EL (cell line): ENCODE data around the gene SCIMP.
"Not testable (repeated sequence)": the region's sequence is repeated elsewhere in the genome, so short reads cannot be mapped to it uniquely, and the experiment has no call there.

ENCODE experiments used
- DNase-seq: peaks from one replicate; pipeline ENCODE4 v3.0.0-alpha.2; 2016

The SCIMP gene

DNA sequence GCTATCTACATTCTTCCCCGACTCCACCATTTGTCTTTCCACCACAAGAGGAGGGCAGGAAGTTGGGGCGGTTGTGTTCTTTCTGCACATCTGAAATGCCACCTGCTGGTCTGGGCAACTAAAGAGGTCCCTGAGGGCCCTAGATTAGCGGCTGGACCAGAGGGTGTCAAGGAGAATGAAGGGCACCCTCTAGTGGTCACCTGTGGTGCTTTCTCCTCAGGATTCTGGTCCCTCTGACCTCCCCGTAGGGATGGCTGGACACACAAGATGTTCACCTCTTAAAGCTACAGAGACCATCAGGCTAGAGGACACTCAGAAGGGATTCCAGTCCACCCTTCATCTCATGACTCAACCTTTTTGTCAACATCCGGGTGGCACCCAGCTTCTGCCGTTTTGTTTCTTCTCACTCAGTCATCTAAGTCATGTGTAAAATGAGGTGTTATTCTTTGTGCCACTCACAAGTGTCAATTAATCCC lies 2.9 kb upstream of the SCIMP start:
- peak; percentile 72 for DNase-seq

DNA sequence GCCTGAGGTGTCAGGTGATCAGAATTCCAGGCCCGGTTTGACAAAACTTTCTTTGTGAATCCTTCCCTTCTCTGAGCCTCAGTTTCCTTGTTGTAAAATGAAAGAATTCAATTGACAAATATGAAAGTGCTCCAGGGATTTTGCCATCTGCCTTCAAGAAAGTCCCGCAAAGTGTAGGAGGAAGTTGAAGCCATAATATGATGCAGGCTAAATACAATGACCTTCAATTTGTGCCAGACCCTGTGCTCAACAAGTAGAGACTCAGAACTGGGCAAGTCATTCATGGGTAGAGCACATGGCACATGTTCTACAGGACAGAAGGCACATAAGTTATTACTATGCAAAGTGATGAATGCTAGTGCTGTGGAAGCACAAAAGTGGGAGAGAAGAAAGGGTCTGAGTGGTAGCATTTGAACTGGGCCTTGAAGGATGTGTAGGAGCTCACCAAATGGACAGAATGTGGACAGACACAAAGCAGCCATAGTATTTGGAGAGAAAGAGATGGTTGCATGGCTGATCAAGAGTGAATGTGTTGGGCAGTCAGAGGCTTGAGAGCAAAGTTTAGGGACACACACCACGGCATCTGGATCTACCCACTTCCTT lies 2.4 kb upstream of the SCIMP start:
- no peak for DNase-seq

DNA sequence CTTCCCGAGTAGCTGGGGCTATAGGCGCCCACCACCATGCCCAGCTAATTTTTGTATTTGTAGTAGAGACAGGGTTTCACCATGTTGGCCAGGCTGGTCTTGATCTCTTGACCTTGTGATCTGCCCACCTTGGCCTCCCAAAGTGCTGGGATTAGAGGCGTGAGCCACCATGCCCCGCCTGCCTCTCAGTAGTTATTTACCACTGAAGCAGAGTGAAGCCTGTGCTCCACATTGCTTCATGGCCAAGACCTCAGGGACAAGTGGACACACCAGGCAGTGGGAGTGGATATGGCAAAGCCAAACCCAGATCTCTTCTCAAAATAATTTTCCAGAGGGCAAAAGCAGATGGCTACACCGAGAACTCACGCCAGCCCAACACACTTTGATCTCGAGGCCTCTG lies 1.2 kb downstream of the SCIMP start:
- not testable (repeated sequence) for DNase-seq

DNA sequence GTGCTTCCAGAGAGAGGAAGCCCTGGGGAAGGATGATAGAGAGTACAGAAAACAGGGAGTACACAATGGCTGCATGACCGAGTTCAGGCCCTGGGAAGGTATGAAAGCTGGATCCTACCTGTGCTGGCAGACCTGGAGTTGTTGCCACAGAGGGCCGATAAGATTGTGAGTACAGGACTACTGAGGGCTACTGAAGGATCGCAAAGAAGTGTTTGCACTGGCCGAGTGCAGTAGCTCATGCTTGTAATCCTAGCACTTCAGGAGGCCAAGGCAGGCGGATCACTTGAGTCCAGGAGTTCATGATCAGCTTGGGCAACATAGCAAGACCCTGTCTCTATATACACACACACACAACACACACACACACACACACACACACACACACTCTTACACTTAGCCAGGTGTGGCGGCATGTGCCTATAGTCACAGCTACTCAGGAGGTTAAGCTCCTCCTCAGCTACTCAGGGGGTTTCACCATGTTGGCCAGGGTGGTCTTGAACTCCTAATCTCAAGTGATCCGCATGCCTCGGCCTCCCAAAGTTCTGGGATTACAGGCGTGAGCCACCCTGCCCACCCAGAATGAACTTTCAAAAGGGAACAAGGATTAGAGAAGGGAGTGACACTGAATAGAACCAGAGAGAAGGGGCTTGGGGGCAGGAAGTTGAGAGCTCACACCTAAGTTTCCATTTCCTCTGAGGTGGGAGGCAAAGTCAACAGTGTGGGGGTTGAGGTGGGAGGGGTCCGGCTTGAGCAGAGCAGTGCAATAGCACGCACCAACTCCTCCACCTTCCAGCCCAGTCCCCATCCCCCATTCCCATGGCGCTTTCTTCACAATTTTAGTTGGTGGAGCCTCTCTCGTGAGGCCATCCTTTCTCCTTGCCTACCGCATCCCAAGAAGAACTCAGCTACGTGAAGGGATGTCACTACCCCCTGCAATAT lies 7.5 kb downstream of the SCIMP start:
- DNase-seq: no peak

DNA sequence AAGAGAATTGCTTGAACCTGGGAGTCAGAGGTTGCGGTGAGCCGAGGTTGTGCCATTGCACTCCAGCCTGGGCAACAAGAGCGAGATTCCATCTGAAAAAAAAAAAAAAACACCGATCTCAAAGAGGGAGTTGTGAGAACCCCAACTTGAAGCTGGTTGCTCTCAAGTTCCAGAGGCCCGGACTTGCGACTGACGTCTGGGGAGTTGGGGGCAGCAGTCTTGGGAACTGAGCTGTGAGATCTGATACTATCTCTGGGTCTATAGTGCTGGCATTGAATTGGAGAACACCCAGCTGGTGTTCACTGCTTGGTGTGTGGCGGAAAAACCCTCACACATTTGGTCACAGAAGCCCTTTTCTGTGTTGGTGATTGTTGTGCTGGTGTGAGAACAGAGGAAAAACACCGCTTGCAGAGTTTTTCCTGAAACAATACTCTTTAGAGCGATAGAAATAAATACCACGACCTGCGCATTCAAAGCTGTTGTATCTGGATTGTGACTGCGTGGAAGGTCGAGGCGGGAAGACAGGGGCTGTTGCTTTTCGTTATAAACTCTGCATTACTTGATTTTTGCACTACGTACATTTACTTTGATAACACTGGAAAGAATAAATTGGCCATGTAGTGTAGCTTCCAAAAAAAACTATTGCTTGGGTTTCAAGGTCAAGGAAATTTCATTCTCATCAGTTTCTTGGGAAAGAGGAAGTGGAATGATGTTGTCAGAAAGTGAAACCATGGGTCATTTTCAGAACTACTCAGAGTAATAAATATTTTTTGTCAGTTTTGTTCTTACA lies 8.8 kb downstream of the SCIMP start:
- DNase-seq: no peak

DNA sequence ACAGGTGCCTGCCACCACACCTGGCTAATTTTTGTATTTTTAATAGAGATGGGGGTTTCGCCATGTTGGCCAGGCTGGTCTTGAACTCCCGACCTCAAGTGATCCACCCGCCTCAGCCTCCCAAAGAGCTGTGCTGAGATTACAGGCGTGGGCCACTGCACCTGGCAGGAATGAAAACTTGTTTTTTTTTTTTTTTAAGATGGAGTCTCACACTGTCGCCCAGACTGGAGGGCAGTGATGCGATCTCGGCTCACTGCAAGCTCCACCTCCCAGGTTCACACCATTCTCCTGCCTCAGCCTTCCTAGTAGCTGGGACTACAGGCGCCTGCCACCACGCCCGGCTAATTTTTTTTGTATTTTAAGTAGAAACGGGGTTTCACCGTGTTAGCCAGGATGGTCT lies 12.7 kb downstream of the SCIMP start:
- not testable (repeated sequence) for DNase-seq

DNA sequence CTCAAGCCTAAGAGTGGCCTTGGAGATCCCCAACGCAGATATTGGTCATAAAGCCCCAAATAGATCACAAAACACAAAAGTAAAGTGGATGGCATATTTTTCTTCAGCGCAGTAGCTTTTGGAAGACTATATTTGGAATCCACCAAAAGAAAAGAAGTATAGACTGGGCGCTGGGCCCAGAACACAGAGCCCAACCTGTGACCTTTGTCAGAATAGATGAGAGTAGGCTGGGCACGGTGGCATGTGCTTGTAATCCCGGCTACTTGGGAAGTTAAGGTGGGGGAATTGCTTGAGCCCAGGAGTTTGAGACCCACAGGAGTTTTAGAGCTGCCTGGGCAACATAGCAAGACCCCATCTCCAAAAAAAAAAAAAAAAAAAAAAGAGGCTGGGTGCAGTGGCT lies 14.6 kb downstream of the SCIMP start:
- DNase-seq: no peak

DNA sequence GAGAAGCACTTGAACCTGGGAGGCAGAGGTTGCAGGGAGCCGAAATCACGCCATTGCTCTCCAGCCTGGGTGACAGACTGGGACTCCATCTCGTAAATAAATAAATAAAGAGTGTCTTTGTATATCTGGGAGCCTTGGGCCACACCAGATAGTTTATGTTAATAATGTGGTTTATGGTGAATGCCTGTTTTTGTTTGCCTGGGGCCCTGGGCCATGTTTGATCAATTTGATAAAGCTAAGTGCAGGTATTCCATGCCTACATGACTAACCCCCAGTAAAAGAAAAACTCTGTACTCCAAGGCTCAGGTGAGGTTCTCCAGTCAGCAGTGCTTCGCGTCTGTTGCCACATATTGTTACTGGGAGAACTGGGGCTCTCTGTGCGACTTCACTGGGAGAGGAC lies 15.1 kb downstream of the SCIMP start:
- DNase-seq: no peak

DNA sequence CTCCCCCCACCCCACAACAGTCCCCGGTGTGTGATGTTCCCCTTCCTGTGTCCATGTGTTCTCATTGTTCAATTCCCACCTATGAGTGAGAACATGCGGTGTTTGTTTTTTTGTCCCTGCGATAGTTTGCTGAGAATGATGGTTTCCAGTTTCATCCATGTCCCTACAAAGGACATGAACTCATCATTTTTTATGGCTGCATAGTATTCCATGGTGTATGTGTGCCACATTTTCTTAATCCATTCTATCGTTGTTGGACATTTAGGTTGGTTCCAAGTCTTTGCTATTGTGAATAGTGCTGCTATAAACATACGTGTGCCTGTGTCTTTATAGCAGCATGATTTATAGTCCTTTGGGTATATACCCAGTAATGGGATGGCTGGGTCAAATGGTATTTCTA lies 17.1 kb downstream of the SCIMP start:
- not testable (repeated sequence) for DNase-seq

DNA sequence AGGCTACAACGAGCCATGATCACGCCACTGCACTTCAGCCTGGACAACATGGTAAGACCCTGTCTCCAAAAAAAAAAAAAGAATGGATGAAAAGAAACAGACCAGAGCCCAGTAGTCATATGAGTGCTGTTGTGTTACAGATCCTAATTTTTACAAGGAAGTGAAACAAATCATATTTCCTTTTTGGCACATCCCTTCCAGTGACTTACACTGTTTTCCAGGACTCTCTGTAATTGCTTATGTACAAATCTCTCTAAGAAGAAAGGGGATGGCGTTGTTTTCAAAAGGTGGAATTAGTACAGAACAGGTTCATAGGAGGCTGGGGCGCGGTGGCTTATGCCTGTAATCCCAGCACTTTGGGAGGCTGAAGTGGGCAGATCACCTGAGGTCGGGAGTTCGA lies 23.2 kb downstream of the SCIMP start:
- no peak for DNase-seq

DNA sequence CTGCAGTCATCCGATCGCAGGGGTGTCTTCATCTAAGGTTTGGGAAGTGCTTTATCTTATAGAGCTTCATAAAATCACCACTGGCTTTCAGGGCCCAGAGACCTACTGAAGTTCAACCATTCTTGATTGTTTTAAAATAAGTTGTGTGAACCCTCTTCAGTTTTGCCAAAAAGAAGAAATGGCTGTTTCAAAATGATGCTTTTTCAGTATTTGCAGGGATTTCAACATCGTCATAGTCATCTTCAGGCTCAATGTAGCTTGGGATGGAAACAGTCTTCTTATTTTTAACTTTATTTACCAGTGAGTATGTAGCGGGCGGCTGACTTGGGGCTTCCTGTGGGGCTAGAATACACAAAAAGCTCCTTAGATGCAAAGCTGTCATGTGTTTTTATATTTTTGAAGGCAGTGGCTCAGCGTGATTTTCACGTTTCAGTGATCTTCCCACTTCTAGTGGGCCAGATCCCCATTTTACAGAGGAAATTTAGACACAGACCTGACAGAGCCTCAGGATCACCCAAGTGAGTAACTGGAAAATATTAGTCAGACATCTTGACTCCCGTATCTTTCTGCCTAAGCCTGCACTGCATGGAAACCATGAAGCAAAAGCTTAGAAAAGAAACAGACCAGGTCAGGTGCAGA lies 23.9 kb downstream of the SCIMP start:
- DNase-seq: no peak

DNA sequence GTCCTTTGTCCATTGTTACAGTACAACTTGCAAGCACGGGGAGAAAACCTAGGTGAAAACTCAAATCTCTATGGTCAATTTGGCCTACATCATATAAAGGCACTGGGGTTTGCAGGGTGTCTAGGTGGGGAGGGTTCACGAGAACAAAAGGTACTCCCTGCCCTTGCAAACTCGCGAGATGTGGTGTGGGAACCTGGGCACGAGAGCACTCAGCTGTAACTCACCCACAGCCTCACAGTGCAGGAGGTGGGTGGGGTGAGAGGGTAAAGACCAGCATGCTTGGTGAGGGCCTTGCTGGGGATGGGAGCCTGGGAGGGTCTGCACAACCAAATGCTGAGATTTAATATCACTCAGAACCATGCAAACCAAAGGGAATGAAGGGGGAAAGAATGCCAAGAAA lies 24.6 kb downstream of the SCIMP start:
- DNase-seq: no peak

DNA sequence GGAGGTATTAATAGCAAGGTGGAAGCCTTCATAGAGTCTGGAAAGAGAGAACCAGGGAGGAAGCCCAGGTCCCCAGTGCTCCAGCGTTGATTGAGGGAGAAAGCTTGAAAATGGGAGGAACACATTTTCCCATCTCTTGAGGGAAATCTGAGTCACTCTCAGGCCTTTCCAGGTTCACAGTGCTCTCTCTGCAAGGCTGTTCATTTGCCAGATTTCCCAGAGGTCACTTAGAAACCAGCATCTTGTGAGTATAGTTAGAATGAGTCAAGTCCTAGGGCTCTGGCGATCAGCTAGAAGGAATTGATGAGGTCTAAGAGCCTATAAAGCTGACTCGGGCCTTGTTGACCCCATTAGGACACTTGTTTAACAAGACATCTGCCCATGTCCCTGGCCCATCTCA lies 25.3 kb downstream of the SCIMP start:
- DNase-seq: peak; percentile 36

DNA sequence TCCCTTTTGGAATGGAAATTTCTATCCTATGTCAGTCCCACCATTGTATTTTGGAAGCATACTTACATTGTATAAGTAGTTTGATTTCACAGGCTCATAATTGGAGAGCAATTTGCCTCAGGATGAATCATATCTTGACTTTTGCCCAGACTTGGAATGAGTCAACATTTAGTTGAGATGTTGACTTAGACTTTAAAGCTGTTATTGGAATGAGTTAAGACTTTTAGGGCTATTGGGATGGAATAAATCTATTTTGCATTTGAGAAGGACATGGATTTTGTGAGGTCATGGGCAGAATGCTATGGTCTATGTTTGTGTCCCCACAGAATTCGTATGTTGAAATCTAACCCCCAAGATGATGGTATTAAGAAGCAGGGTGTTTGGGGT lies 30.8 kb downstream of the SCIMP start:
- DNase-seq: peak; percentile 62

DNA sequence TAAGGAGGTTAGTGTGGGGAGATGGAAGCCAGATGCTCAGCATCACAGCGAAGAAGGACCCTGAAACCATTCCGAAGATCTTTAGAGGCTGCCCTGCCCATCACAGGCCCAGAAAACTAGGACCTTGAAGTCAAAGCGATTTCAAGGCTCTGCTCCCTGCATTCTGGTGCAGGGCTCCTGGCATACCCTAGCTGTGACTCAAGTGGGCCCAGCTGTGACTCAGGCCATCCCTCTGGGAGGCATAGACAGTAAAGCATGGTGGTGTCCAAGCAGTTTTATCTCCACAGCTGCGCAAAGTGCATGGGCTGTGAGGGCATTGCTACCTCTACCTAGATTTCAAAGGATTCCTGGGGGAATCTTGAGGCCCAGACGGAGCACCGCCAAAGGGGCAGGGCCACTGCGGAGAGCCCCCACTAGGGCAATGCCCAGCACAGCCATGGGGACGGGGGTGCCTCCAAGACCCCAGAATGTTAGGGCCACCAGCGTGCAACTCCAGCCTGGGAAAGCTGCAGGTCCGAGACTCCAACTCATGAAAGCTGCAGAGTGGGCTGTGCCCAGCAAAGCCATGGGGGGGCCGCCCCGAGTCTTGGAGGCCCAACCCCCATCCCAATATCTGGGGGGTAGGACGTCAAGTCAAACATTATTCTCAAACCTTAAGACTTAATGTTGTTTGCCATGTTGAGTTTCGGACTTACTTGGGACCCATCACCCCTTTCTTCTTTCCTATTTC lies 31.3 kb downstream of the SCIMP start:
- DNase-seq: peak; percentile 62

DNA sequence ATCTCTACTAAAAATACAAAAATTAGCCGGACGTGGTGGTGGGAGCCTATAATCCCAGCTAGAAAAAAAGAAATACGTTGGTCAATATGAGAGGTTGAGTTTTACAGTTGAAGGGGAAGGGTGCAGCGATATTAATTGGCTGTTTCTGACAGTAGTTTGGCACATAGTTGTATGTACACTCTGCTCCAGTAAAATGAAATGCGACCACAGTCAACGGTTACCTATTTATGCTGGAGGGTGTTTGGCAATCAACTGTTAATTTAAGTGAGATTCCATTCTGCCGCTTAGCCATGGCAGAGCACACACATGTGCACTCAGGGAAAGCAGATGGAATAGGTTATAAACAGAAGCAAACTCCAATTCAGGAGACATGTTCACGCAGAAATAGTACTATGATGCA lies 33.6 kb downstream of the SCIMP start:
- no peak for DNase-seq

DNA sequence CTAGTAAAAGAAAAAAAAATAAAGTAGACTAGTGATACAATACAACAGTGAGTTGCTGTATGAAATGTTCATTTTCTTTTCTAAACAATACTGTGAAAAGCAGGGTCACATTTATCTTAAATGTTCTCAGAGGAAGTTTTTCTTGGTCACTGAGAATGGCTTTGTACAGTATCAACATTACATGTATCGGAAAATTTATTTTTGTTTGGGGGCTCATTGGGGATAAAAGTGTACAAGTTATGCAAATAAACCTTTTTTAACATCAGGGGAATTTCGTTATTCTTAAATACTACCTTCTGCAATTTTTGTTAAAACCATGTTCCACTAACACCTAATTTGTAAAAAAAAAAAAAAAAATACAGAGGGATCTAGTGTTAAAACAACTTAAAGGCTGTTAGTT lies 34.3 kb downstream of the SCIMP start:
- no peak for DNase-seq

DNA sequence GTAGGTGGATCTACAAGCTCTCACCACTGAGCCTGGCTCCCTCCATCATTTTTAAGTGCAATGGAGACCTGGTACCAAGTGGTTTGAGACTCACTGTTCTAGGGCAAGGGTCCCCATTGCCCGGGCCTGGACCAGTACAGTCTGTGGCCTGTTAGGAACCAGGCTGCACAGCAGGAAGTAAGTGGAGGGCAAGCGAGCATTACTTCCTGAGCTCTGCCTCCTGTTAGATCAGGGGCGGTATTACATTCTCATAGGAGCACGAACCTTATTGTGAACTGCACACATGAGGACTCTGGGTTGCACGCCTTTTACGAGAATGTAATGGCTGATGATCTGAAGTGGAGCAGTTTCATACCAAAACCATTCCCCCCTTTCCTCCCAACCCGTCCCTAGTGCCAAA lies 36.2 kb downstream of the SCIMP start:
- no peak for DNase-seq

DNA sequence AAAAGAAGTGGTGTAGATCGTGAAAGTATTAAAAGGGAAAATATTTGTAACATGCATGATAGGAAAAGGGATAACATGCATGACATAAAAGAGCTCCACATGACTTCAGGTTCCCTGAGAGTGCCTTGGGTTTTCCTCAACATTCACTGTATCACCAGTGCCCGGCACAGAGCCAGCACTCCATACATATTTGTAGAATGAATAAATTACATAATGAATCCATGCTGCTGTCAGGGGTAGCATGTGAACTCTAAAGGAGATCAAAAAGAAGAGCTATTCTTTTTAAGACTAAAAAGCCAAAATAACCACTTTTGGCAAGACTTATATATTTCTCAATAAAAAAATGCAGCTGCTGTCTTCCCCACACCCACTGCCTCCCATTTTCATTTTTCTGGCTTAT lies 40.3 kb downstream of the SCIMP start:
- DNase-seq: peak; percentile 56

DNA sequence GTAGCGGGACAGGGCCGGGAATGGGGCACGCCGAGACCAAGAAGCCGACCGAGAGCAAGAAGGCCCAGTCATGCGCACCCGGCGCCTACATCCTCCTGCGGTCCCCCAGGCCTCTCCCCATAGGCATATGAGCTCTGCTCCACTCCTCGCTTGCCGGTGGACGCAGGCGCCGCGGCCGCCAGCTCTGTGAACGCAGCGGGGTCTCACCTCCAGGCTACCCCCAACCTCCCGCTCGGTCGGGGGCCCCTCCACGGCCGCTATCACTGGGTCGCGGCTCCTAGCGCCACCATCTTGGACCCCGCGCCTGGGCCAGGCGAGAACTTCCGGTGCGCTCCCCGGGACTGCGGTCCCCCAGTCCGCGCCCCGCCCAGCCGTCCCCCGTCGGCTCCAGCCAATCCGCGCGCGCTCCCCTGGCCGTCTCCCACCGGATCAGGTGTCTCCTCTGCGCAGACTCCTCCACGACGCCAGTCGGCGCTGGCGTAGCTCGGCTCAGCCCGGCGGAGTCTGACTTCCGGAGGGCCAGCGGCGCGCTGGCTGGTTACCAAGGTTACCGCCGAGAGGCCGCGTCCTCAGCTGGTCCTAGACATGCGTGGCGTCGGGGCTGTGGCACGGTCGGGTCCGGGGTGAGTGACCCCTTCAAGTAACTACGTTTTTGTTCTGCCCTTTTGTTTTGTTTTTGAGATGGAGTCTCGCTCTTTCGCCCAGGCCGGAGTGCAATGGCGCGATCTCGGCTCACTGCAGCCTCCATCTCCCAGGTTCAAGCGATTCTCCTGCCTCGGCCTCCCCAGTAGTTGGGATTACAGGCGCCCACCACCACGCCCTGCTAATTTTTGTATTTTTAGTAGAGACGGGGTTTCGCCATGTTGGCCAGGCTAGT lies 42.9 kb downstream of the SCIMP start, which contains the start of gene ZNF594:
ZNF594 (minus strand) TSS at position 328 of the 877 bp plus-strand sequence. CDS start 7,612 bp downstream, outside the sequence.
- peak; percentile 96 for DNase-seq

DNA sequence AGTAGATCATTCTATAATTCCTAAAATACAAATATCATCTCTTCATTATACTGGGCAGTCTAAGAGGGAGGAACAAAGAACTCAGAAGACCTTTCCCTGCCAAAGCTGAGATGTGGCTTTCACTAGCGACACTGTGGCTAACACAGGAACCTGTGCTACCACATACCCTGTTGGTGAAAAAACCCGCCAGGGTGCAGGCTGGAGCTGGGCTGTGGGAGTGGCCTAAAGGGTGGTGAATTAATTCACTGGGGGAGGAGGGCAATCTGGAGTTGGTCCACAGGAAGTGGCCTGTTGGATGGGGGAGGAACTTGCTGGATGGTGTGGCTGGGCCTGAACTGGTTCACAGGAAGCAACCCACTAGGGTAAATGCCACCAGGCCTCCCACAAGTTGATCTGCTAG lies 50.4 kb downstream of the SCIMP start:
- no peak for DNase-seq
